CD14-positive monocyte (primary cell): ENCODE data around the gene LRRFIP2. TPM values are rescaled to one million over a fixed set of nuclear protein-coding genes. Genes with fewer than 3 reads are reported as not detected.

ENCODE experiments used
- DNase-seq, 3 donors: peaks; one replicate each; pipeline ENCODE4 v3.0.0-alpha.2; 2011 to 2022
- H2AFZ ChIP-seq: 2 replicates; pipeline ENCODE4 v1.6.0; 2012; ENCODE audit warnings: mild to moderate bottlenecking, low read depth, low read length, inconsistent platforms; ENCODE audit not compliant: insufficient read depth, poor library complexity, severe bottlenecking
- H3K27ac ChIP-seq, 2 donors: 1 replicate in 1 of 2; 2 replicates in 1 of 2; pipeline ENCODE4 v1.5.1; 2012 to 2013; ENCODE audit warnings: low read length in 2 of 2, control low read depth in 1 of 2, inconsistent platforms in 1 of 2, low read depth in 1 of 2, mild to moderate bottlenecking in 1 of 2
- H3K27me3 ChIP-seq, 2 donors: one replicate each; pipeline versions ENCODE4 v1.6.0 to v1.6.1; 2011 to 2013; ENCODE audit warnings: low read length in 2 of 2; ENCODE audit not compliant: control insufficient read depth in 2 of 2, insufficient read depth in 2 of 2
- H3K36me3 ChIP-seq, 2 donors: replicated peaks in 1 of 2; 1 replicate in 1 of 2; 2 replicates in 1 of 2; pipeline versions ENCODE4 v1.5.1 to v1.6.1; 2012 to 2013; ENCODE audit warnings: low read length in 2 of 2, control low read depth in 1 of 2, inconsistent platforms in 1 of 2, mild to moderate bottlenecking in 1 of 2; ENCODE audit not compliant: insufficient read depth in 2 of 2, control insufficient read depth in 1 of 2
- H3K4me1 ChIP-seq, 2 donors: 1 replicate in 1 of 2; 2 replicates in 1 of 2; pipeline versions ENCODE4 v1.5.1 to v1.6.1; 2012 to 2013; ENCODE audit warnings: low read length in 2 of 2, control low read depth in 1 of 2, inconsistent platforms in 1 of 2, mild to moderate bottlenecking in 1 of 2, moderate library complexity in 1 of 2; ENCODE audit not compliant: insufficient read depth in 2 of 2, control insufficient read depth in 1 of 2
- H3K4me2 ChIP-seq: replicated peaks from 2 replicates; pipeline ENCODE3; 2012; ENCODE audit warnings: low read length, moderate library complexity, mild to moderate bottlenecking; ENCODE audit not compliant: poor library complexity, severe bottlenecking; ENCODE audit errors: extremely low read depth
- H3K4me3 ChIP-seq, 3 experiments: fragments of 200-600 bp in 1 of 3; sonication (generic) in 1 of 3; replicated peaks in 1 of 3; 1 replicate in 2 of 3; 2 replicates in 1 of 3; pipeline ENCODE4 v1.5.1; 2011 to 2013; ENCODE audit warnings: low read length in 3 of 3, mild to moderate bottlenecking in 3 of 3, control low read depth in 2 of 3, low read depth in 2 of 3, inconsistent platforms in 1 of 3, moderate library complexity in 1 of 3
- H3K79me2 ChIP-seq: 2 replicates; pipeline ENCODE4 v1.6.0; 2012; ENCODE audit warnings: mild to moderate bottlenecking, control low read depth, inconsistent platforms, low read length, moderate library complexity; ENCODE audit not compliant: insufficient read depth
- H3K9ac ChIP-seq: 2 replicates; pipeline ENCODE4 v1.6.0; 2017; ENCODE audit warnings: low read length, mild to moderate bottlenecking; ENCODE audit not compliant: insufficient read depth, poor library complexity, severe bottlenecking
- H3K9me3 ChIP-seq, 2 donors: replicated peaks in 1 of 2; 1 replicate in 1 of 2; 2 replicates in 1 of 2; pipeline versions ENCODE4 v1.5.1 to v1.6.1; 2012 to 2013; ENCODE audit warnings: low read length in 2 of 2, control low read depth in 1 of 2; ENCODE audit not compliant: control insufficient read depth in 1 of 2, insufficient read depth in 1 of 2
- H4K20me1 ChIP-seq: 2 replicates; pipeline ENCODE4 v1.6.0; 2012; ENCODE audit warnings: mild to moderate bottlenecking, low read length, control low read depth, moderate library complexity; ENCODE audit not compliant: insufficient read depth
- H3K27ac Mint-ChIP-seq, 7 donors: one replicate each; pipeline ENCODE4 v1.8.0; 2020; ENCODE audit warnings: mild to moderate bottlenecking in 7 of 7, mixed read lengths in 7 of 7, moderate library complexity in 6 of 7, inconsistent platforms in 2 of 7
- H3K27me3 Mint-ChIP-seq, 3 donors: one replicate each; pipeline ENCODE4 v1.8.0; 2021 to 2022; ENCODE audit warnings: low read depth in 3 of 3, mild to moderate bottlenecking in 3 of 3, mixed read lengths in 3 of 3, moderate library complexity in 3 of 3, inconsistent platforms in 1 of 3
- H3K36me3 Mint-ChIP-seq, 2 donors: one replicate each; pipeline ENCODE4 v1.8.0; 2020; ENCODE audit warnings: mixed read lengths in 2 of 2, inconsistent platforms in 1 of 2, mild to moderate bottlenecking in 1 of 2
- H3K4me1 Mint-ChIP-seq: one replicate; pipeline ENCODE4 v1.8.0; 2020; ENCODE audit warnings: mild to moderate bottlenecking, mixed read lengths
- H3K4me3 Mint-ChIP-seq, 2 donors: one replicate each; pipeline ENCODE4 v1.8.0; 2020; ENCODE audit warnings: mild to moderate bottlenecking in 2 of 2, mixed read lengths in 2 of 2, moderate library complexity in 1 of 2
- H3K9me3 Mint-ChIP-seq, 7 donors: one replicate each; pipeline ENCODE4 v1.8.0; 2020 to 2022; ENCODE audit warnings: mixed read lengths in 7 of 7, mild to moderate bottlenecking in 6 of 7, moderate library complexity in 6 of 7, inconsistent platforms in 2 of 7
- CTCF ChIP-seq: fragments of 200-600 bp; IDR thresholded peaks from one replicate; pipeline ENCODE4 v1.8.0; 2022; ENCODE audit warnings: antibody characterized with exemption, mild to moderate bottlenecking
- WGBS: methylation state at CpG from one replicate; pipeline ENCODE4 v1.1.5; 2013; ENCODE audit warnings: missing lambda C conversion rate; ENCODE audit not compliant: insufficient coverage; 5-methylcytosine and 5-hydroxymethylcytosine counted together
- intact Hi-C, 2 donors: fragments of 100-400 bp; cut with micrococcal nuclease; formaldehyde crosslinking; loops; one replicate each; pipeline versions ENCODE4 v1.15.0 to v1.15.1; 2023
- polyA minus RNA-seq: library from RNA; depleted of rRNA, polyadenylated mRNA; stranded (reverse); fragments of >200 nt; gene quantifications from 2 replicates; pipeline ENCODE4 v1.2.3, GENCODE V29; 2012
- polyA plus RNA-seq, 3 donors: library from polyadenylated mRNA; depleted of rRNA in 1 of 3; unstranded in 2 of 3; stranded (reverse) in 1 of 3; fragments of 300-500 nt in 2 of 3; fragments of >200 nt in 1 of 3; fragmentation: Illumina TruSeq in 2 of 3; gene quantifications; 1 replicate in 2 of 3; 2 replicates in 1 of 3; pipeline ENCODE4 v1.2.3, GENCODE V29; 2012 to 2021
- total RNA-seq, 12 experiments: library from RNA in 1 of 12; stranded (reverse) in 1 of 12; fragments of 120-200 nt in 1 of 12; gene quantifications; one replicate each; pipeline ENCODE4 v1.2.4 and lab custom pipeline; 2013 to 2026; ENCODE audit warnings: mixed read lengths in 6 of 12, inconsistent platforms in 1 of 12

Gene LRRFIP2
- 56.1 TPM for total RNA-seq (2013)
- 10 to 100 TPM; 30.9 to 39.4 (median 31.7) TPM for polyA plus RNA-seq
- 47.9 and 61.2 TPM in 2 replicates for polyA minus RNA-seq
- 96.1 to 189 (median 122) reads per million in 11 experiments for total RNA-seq (lab: John Stamatoyannopoulos, UW)

- TF ChIP-seq CTCF: no peak
- no CpG with 5 or more reads among the region's 5 CpGs for WGBS
- Histone ChIP-seq H4K20me1 (peaks cover 53% of the 10 kb centered on the region), H3K9me3 (no peaks in the 10 kb centered on the region), H3K4me3 (peak within 1 kb of the TSS; percentile 66 to 88 (median 75)), H3K4me2 (peak within 1 kb of the TSS; percentile 85), H3K79me2 (peaks cover 89% of the 10 kb centered on the region), H3K4me1 (peaks cover 20 to 40% of the 10 kb centered on the region in 2 donors), H3K27ac (peak within 1 kb of the TSS; percentile 81 to 93), H3K27me3 (no peaks in the 10 kb centered on the region), H3K36me3 (peaks cover 21 to 30% of the 10 kb centered on the region in 2 donors), H3K9ac (peak within 1 kb of the TSS; percentile 95), H2AFZ (peak within 1 kb of the TSS; percentile 91)
- no peaks in the 10 kb centered on the region for H3K27me3 Mint-ChIP-seq
- H3K4me3 Mint-ChIP-seq: peak within 1 kb of the TSS; percentile 89 to 93
- H3K36me3 Mint-ChIP-seq: peaks cover 33 to 41% of the 10 kb centered on the region in 2 donors
- H3K4me1 Mint-ChIP-seq: peaks cover 57% of the 10 kb centered on the region
- H3K27ac Mint-ChIP-seq: peak within 1 kb of the TSS; percentile 92 to 96 (median 94)
- DNase-seq: peak; percentile 61 to 80 (median 74)
- peaks cover 0 to 3% (median 0%) of the 10 kb centered on the region in 7 donors for H3K9me3 Mint-ChIP-seq
- intact Hi-C loops: no loop called here
Measured at GRCh38 chr3:37174532-37175126, at the start of gene LRRFIP2. TSS of gene LRRFIP2 (minus strand) at chr3:37174582. CDS start at chr3:37148983, 25,599 bp downstream.

- Histone ChIP-seq H3K9me3 (no peaks in the 10 kb centered on the region), H3K27ac (no peak overlapping the region), H3K79me2 (no peaks in the 10 kb centered on the region), H4K20me1 (no peaks in the 10 kb centered on the region), H3K27me3 (no peaks in the 10 kb centered on the region), H3K4me1 (no peaks in the 10 kb centered on the region), H3K9ac (no peak overlapping the region), H2AFZ (no peak overlapping the region), H3K36me3 (no peaks in the 10 kb centered on the region), H3K4me2 (no peak overlapping the region), H3K4me3 (no peak overlapping the region)
- peaks cover 0 to 5% (median 0%) of the 10 kb centered on the region in 7 donors for H3K9me3 Mint-ChIP-seq
- TF ChIP-seq CTCF: no peak
- peaks cover 4% of the 10 kb centered on the region for H3K4me1 Mint-ChIP-seq
- no CpG with 5 or more reads among the region's 1 CpG for WGBS
- peaks cover 0 to 3% (median 3%) of the 10 kb centered on the region in 3 donors for H3K27me3 Mint-ChIP-seq
- H3K36me3 Mint-ChIP-seq: no peaks in the 10 kb centered on the region
- no peak overlapping the region for H3K27ac Mint-ChIP-seq
- no peak overlapping the region for H3K4me3 Mint-ChIP-seq
- DNase-seq: no peak
- intact Hi-C loops: no loop called here
Measured at GRCh38 chr3:37223576-37223975, 49.2 kb upstream of the LRRFIP2 start.
